ENCODE data around the gene SLC2A13. TPM values are rescaled to one million over a fixed set of nuclear protein-coding genes. Genes with fewer than 3 reads are reported as not detected.
A peak's percentile ranks its signal among the peaks of the same experiment; 100 is the strongest.

Gene SLC2A13
- total RNA-seq, 2 donors from 2014 or later = 21.0 to 41.9 TPM

DNA sequence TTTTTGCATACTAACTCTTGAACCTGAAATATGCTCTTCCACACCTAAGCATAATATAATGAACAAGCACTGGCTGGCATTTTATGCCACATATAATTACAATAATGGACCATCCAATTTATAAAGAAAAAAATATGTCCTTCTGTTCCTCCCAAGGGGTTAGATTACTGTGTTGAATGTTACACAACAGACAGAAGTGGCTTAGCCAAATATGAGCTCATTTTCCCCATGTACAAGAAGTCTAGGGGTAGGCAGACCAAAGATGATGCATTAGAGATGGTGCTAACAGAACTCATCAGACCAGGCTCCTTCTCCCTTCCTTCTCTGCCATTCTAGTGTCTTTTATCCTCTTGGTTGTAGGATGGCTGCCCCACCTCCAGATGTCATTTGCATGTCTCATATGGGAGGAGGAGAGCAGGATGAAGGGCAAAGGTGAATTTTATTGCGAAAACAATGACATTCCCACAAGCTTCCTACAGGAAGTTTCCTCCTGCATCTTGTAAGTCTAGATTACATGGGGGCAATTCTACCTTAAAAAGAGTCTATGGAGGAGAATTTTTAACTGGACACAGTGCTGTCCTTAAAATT lies 43.9 kb upstream of the SLC2A13 start:
- DNase-seq (no peak), ATAC-seq (no peak)
- Histone ChIP-seq H3K36me3 (replicated peaks in 1 of 2; ENCODE audit: insufficient read depth in 1 of 2, low read depth in 2 of 2) (no peaks in the 10 kb centered on the region), H3K4me3 (no peak overlapping the region), H3K4me1 (no peaks in the 10 kb centered on the region), H3K27ac (no peak overlapping the region), H3K9me3 (no peaks in the 10 kb centered on the region), H3K27me3 (no peaks in the 10 kb centered on the region)
- intact Hi-C loops (cut with DNase I) = loop anchor here (10.0 kb wide), 1 partner anchor 165 kb away; no protein-coding TSS in a partner anchor
- TF ChIP-seq, protein P1, sequence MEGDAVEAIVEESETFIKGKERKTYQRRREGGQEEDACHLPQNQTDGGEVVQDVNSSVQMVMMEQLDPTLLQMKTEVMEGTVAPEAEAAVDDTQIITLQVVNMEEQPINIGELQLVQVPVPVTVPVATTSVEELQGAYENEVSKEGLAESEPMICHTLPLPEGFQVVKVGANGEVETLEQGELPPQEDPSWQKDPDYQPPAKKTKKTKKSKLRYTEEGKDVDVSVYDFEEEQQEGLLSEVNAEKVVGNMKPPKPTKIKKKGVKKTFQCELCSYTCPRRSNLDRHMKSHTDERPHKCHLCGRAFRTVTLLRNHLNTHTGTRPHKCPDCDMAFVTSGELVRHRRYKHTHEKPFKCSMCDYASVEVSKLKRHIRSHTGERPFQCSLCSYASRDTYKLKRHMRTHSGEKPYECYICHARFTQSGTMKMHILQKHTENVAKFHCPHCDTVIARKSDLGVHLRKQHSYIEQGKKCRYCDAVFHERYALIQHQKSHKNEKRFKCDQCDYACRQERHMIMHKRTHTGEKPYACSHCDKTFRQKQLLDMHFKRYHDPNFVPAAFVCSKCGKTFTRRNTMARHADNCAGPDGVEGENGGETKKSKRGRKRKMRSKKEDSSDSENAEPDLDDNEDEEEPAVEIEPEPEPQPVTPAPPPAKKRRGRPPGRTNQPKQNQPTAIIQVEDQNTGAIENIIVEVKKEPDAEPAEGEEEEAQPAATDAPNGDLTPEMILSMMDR (IDR thresholded peaks at IDR 0.05) = no peak
- no peak for TF ChIP-seq POLR2A (IDR thresholded peaks at IDR 0.05)
- WGBS, 2 donors = 82 to 86% methylated on average over 1 of the region's 1 CpG

DNA sequence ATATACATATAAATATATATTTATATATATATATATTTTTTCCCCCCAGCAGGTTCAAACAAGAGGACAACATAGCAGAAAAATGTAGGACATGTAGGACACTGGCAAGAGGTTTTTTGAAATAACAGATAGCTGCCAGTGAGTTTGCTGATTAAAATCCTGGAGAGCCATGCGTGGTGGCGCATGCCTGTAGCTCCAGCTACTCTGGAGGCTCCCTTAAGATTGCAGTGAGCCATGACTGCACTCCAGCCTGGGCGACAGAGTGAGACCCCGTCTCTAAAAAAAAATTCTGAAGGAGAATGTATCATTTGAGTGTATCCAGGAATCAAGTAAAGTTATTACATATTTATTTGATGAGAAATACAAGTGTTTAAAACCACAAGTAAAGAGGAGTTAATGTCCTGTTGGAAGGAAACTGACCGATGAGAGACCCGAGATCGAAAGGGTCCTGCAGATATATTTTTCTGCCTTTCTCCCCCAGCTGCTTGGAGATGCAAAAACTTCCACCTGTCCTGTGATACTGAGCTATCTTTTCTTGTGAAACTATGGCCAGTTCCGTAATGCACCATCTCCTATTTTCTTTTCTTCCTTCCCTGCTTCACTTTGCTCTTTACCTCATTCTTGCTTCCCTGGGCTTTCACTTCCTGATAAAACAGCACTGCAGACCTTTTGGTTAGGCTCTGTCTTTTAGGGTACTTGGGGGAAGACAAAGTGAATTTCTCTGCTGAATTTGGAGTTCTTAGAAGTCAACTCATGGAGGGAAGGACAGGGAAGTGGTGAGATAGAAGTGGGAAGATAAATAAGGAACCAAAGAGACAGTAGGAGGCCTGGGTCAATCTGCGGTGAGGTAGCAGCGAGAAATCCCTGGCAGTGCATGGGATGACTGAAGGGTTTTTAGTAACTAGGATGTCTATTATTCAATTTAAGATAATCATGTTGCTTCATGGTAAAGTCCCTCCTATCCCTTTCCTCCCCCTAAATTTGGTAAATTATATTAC lies 41.2 kb upstream of the SLC2A13 start:
- Histone ChIP-seq H3K27ac (no peak overlapping the region), H3K27me3 (no peaks in the 10 kb centered on the region), H3K4me3 (no peak overlapping the region), H3K4me1 (no peaks in the 10 kb centered on the region), H3K36me3 (replicated peaks in 1 of 2; ENCODE audit: insufficient read depth in 1 of 2, low read depth in 2 of 2) (no peaks in the 10 kb centered on the region), H3K9me3 (no peaks in the 10 kb centered on the region)
- intact Hi-C loops (cut with DNase I) = no loop called here
- TF ChIP-seq POLR2A (IDR thresholded peaks at IDR 0.05) = no peak
- TF ChIP-seq, protein P1 (IDR thresholded peaks at IDR 0.05) = no peak
- DNase-seq = peak in 1 of 4 donors; percentile 19
- ATAC-seq = peak; percentile 52
- 70 to 83% methylated on average over 10 of the region's 10 CpGs for WGBS, 2 donors

- WGBS, 2 donors = 81 to 84% methylated on average over 1 of the region's 1 CpG
- DNase-seq (no peak), ATAC-seq (peak; percentile 63)
- H3K27ac ChIP-seq = no peak overlapping the region
- H3K4me1 ChIP-seq = no peaks in the 10 kb centered on the region
- TF ChIP-seq, protein P1 (IDR thresholded peaks at IDR 0.05) = no peak
- TF ChIP-seq POLR2A (IDR thresholded peaks at IDR 0.05) = no peak
- H3K36me3 ChIP-seq (replicated peaks in 1 of 2; ENCODE audit: insufficient read depth in 1 of 2, low read depth in 2 of 2) = no peaks in the 10 kb centered on the region
- intact Hi-C loops (cut with DNase I) = no loop called here
- no peaks in the 10 kb centered on the region for H3K27me3 ChIP-seq
- no peaks in the 10 kb centered on the region for H3K9me3 ChIP-seq
- H3K4me3 ChIP-seq = no peak overlapping the region
Observed at GRCh38 chr12:40145896-40146295, 40.0 kb upstream of the SLC2A13 start.

DNA sequence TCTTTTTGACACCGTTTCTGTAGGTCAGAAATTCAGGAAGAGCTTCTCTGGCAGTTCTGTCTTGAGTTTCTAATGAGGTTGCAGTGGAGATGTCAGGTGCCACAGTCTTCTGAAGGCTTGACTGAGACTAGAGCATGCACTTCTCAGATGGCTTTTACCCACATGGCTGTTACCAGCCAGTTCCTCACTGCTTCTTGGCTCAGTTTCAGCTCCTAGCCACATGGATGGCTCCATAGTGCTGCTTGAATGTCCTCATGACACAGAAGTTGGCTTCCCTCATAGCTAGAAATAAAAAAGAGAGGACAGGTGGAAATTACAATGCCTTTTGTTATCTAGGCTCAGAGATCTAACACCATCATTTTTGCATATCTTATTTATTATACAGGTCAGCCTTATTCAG lies 38.1 kb upstream of the SLC2A13 start:
- H3K4me1 ChIP-seq = no peaks in the 10 kb centered on the region

More for the DNA sequence above, 38.1 kb upstream of the SLC2A13 start:
- intact Hi-C loops (cut with DNase I) = no loop called here
- no peaks in the 10 kb centered on the region for H3K27me3 ChIP-seq
- TF ChIP-seq, protein P1 (IDR thresholded peaks at IDR 0.05) = no peak
- TF ChIP-seq POLR2A (IDR thresholded peaks at IDR 0.05) = no peak
- peak in 1 of 4 donors; percentile 33 for DNase-seq
- WGBS, 2 donors = 44 to 64% methylated on average over 1 of the region's 1 CpG
- H3K27ac ChIP-seq = no peak overlapping the region
- ATAC-seq = no peak
- no peak overlapping the region for H3K4me3 ChIP-seq
- no peaks in the 10 kb centered on the region for H3K9me3 ChIP-seq
- no peaks in the 10 kb centered on the region for H3K36me3 ChIP-seq (replicated peaks in 1 of 2; ENCODE audit: insufficient read depth in 1 of 2, low read depth in 2 of 2)

All from body of pancreas (tissue), 4 donors.